ENCODE data around the gene GLT8D1.

DNA sequence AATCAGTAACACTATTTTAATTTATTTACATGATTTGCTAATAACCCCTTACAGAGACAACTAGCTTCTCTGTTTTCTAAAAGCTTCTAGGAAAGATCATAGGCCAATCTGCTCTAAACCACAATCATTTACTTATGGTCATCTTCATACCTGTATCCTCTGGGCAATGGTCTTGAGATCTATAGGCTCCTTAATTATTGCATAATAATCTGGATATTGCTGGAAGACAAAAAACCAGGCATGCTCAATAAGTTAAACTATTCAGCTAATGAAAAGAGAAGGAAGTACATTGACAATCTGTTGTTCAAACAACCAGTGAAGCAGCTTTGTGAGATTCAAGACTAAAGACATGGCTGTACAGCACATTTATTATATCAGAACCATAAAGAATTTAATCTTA, 54.0 kb downstream of the GLT8D1 start:
- TF ChIP-seq, protein P1, sequence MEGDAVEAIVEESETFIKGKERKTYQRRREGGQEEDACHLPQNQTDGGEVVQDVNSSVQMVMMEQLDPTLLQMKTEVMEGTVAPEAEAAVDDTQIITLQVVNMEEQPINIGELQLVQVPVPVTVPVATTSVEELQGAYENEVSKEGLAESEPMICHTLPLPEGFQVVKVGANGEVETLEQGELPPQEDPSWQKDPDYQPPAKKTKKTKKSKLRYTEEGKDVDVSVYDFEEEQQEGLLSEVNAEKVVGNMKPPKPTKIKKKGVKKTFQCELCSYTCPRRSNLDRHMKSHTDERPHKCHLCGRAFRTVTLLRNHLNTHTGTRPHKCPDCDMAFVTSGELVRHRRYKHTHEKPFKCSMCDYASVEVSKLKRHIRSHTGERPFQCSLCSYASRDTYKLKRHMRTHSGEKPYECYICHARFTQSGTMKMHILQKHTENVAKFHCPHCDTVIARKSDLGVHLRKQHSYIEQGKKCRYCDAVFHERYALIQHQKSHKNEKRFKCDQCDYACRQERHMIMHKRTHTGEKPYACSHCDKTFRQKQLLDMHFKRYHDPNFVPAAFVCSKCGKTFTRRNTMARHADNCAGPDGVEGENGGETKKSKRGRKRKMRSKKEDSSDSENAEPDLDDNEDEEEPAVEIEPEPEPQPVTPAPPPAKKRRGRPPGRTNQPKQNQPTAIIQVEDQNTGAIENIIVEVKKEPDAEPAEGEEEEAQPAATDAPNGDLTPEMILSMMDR (IDR thresholded peaks at IDR 0.05; ENCODE audit: low read depth, low read length): no peak
- TF ChIP-seq POLR2A (IDR thresholded peaks at IDR 0.05; ENCODE audit: extremely low read depth, insufficient read length): no peak

Data from NB4 (cell line).